T-helper 2 cell treated with Interferon-gamma antibody and Interleukin-4, amounts not matched to agents 100 ng/mL and 5 ng/mL, for 36 hours (primary cell): ENCODE measurements around the gene CRTAP. TPM values are rescaled to one million over a fixed set of nuclear protein-coding genes. Genes with fewer than 3 reads are reported as not detected.

ENCODE experiments used
- intact Hi-C: fragments of 100-400 bp; cut with micrococcal nuclease; formaldehyde crosslinking; loops from one replicate; pipeline ENCODE4 v1.15.1; 2023
- total RNA-seq: library from RNA; stranded (reverse); gene quantifications from 2 replicates; pipeline ENCODE4 v1.2.3, GENCODE V29; 2022

CRTAP gene
- 43.7 and 43.8 TPM in 2 replicates for total RNA-seq

GRCh38 chr3:33113772-33114621 lies at the start of gene CRTAP:
Gene CRTAP (plus strand): TSS chr3:33114014. CDS start chr3:33114078, 64 bp downstream.
- intact Hi-C loops, result loop anchor here (1.0 to 5.0 kb wide), 3 partner anchors 17 to 603 kb away; partner anchors contain the start of genes CLASP2, GLB1 and TMPPE

- intact Hi-C loops, result loop anchor here (2.0 to 5.0 kb wide), 2 partner anchors 73 to 118 kb away; no protein-coding TSS in a partner anchor
Measured at GRCh38 chr3:33064929-33065328, 48.9 kb upstream of the CRTAP start.

- intact Hi-C loops, result no loop called here
Measured at GRCh38 chr3:33067484-33067883, 46.3 kb upstream of the CRTAP start.

- intact Hi-C loops, result loop anchor here (10.0 kb wide), 1 partner anchor 335 kb away; no protein-coding TSS in a partner anchor
Measured at GRCh38 chr3:33069862-33070261, 44.0 kb upstream of the CRTAP start.

GRCh38 chr3:33071181-33071580 lies 42.6 kb upstream of the CRTAP start:
- intact Hi-C loops, result loop anchor here (10.0 kb wide), 1 partner anchor 336 kb away; no protein-coding TSS in a partner anchor

GRCh38 chr3:33071946-33072345 lies 41.9 kb upstream of the CRTAP start:
- intact Hi-C loops, result loop anchor here (10.0 kb wide), 1 partner anchor 337 kb away; no protein-coding TSS in a partner anchor

- intact Hi-C loops, result loop anchor here (1.0 to 10.0 kb wide), 5 partner anchors 16 to 340 kb away; no protein-coding TSS in a partner anchor
Measured at GRCh38 chr3:33074217-33075067, 39.4 kb upstream of the CRTAP start.

- intact Hi-C loops, result loop anchor here (2.0 to 10.0 kb wide), 3 partner anchors 15 to 341 kb away; no protein-coding TSS in a partner anchor
Measured at GRCh38 chr3:33075995-33076394, 37.8 kb upstream of the CRTAP start.

- intact Hi-C loops, result loop anchor here (10.0 kb wide), 1 partner anchor 342 kb away; no protein-coding TSS in a partner anchor
Measured at GRCh38 chr3:33076952-33077351, 36.9 kb upstream of the CRTAP start.

- intact Hi-C loops, result loop anchor here (10.0 kb wide), 1 partner anchor 343 kb away; no protein-coding TSS in a partner anchor
Measured at GRCh38 chr3:33077976-33078375, 35.8 kb upstream of the CRTAP start.

GRCh38 chr3:33079813-33080212 lies 34.0 kb upstream of the CRTAP start:
- intact Hi-C loops, result loop anchor here (10.0 kb wide), 1 partner anchor 345 kb away; no protein-coding TSS in a partner anchor

- intact Hi-C loops, result no loop called here
Measured at GRCh38 chr3:33081812-33082211, 32.0 kb upstream of the CRTAP start.

GRCh38 chr3:33083958-33084357 lies 29.9 kb upstream of the CRTAP start:
- intact Hi-C loops, result no loop called here

GRCh38 chr3:33088691-33089090 lies 25.1 kb upstream of the CRTAP start:
- intact Hi-C loops, result no loop called here

GRCh38 chr3:33089515-33089914 lies 24.3 kb upstream of the CRTAP start:
- intact Hi-C loops, result no loop called here

GRCh38 chr3:33091746-33092145 lies 22.1 kb upstream of the CRTAP start:
- intact Hi-C loops, result loop anchor here (2.0 kb wide), 1 partner anchor 17 kb away; no protein-coding TSS in a partner anchor

- intact Hi-C loops, result no loop called here
Measured at GRCh38 chr3:33092496-33093254, 21.1 kb upstream of the CRTAP start.

GRCh38 chr3:33093847-33094246 lies 20.0 kb upstream of the CRTAP start:
- intact Hi-C loops, result no loop called here

- intact Hi-C loops, result no loop called here
Measured at GRCh38 chr3:33095436-33095835, 18.4 kb upstream of the CRTAP start.

- intact Hi-C loops, result loop anchor here (2.0 kb wide), 2 partner anchors 345 to 411 kb away; partner anchors contain the start of genes CNOT10 and UBP1
Measured at GRCh38 chr3:33096093-33096868, 17.5 kb upstream of the CRTAP start.
